NCI-H187 (cell line): ENCODE data around the gene IL17B.

ENCODE experiments used
- DNase-seq, 2 experiments: peaks; one replicate each; lab custom pipeline; 2025; lab: John Stamatoyannopoulos, UW

IL17B gene, protein sequence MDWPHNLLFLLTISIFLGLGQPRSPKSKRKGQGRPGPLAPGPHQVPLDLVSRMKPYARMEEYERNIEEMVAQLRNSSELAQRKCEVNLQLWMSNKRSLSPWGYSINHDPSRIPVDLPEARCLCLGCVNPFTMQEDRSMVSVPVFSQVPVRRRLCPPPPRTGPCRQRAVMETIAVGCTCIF

DNA sequence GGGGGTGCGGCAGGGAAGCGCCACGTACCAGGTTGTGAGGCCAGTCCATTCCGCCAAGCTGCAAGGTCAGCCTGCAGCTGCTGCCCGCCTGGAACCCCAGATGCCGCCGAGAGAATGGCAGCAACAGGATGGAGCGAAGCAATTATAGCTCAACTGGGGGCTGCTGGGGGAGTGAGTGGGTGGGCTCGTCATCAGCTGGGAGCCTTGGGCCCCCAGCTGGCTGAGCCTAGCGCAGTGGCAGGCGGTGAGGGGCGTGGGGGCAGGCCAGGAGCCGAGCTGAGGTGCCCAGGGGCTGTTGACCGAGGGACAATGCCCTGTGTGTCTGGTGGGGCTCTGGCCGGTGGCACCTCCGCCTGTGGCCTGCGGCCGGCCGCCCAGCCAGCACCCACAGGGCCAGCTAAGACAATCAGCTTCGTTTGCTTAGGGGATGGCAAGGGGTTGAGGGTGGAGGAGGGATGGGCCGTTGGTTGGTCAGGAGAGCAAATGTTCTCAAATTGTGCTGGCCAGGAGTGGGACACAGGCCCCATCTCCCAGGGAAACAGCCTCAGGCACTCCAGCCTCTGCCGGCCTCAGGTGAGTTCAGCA is at the start of gene IL17B:
TSS of gene IL17B (minus strand) at position 116 of the 585 bp plus-strand sequence. CDS start at position 49, 67 bp downstream.
- no peak for DNase-seq

- no peak for DNase-seq
Observed at GRCh38 chr5:149428032-149428431, 48.9 kb upstream of the IL17B start.

- no peak for DNase-seq
Observed at GRCh38 chr5:149427374-149427773, 48.3 kb upstream of the IL17B start.

GRCh38 chr5:149426931-149427330 is 47.8 kb upstream of the IL17B start:
- no peak for DNase-seq

- no peak for DNase-seq
Observed at GRCh38 chr5:149425729-149426128, 46.6 kb upstream of the IL17B start.

- DNase-seq: no peak
Observed at GRCh38 chr5:149424371-149425315, 45.6 kb upstream of the IL17B start.

DNA sequence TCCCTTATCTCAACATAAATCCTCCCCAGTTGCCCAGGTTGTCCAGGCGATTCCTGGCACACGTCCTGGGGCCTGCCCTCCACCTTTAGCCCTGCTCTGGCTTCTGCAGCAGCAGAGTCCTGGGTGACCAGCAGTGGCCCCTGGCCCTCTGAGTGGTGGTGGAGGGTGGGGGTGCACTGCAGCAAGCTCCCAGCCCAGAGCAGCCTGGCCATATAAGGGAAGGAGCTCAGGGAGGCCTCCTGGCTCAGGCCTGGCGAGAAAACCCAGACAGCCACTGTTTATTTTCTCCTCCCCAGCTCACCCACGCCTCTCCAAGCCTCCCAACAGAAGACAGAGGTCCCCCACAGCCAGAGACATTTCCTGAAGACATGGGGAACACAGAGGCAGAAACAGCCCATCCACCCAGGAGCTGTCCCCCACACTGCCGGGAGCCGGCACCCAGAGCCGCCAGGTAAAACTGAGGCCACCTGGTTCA is 44.7 kb upstream of the IL17B start:
- no peak for DNase-seq

DNA sequence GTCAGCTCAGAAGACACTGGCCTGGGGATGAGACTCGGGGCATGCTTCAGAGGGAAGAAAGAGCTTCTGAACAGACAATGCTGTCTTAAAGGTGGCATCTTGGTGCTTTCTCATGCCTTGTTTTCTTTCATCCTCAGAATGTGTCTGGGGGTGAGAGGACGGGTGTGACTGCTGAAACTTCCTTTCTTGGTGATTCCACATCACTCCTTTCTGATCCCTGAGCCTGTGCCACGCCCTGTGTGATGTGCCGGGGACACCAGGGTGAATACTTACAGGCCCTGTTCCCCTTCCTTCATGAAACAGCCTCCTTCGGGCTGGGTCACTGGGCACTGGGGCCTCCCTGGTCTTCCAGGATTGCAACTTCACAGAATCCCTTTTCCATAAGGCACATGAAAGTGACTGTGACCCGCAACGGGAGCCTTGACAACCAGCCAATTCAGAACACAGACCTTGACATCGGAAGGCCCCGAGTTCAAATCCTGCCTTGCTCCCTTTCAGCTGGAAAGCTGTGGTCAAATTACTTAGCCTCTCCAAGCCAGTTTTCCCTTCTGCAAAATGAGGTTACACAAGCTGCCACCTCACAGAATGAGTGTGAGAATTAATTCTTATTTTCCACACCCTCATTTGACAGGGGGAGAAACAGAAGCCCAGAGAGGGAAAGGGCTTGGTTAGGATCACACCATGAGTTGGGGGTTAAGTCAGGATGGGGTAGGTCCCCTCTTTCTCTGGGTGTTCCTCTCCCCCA is 44.1 kb upstream of the IL17B start:
- no peak for DNase-seq

GRCh38 chr5:149422366-149423048 is 43.4 kb upstream of the IL17B start:
- DNase-seq: no peak

- no peak for DNase-seq
Observed at GRCh38 chr5:149421834-149422233, 42.7 kb upstream of the IL17B start.

DNA sequence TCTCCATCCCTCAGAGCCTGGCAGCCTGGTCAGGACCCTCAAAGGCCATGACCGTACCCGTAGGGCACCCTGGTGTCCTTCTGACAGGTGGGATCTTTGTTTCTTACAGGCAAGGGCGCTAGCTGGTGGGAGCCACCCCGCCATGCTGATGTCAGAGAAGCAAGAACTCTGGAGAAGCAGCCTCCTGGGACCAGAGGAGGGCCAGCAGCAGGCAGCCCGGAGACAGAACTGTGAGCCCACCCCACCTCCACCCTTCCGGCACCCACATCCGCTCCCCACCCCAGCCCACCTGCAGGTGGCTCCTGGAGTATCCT is 42.2 kb upstream of the IL17B start:
- DNase-seq: no peak

- no peak for DNase-seq
Observed at GRCh38 chr5:149420545-149421371, 41.7 kb upstream of the IL17B start.

GRCh38 chr5:149419859-149420544 is 40.9 kb upstream of the IL17B start:
- DNase-seq: no peak

GRCh38 chr5:149419532-149419858 is 40.4 kb upstream of the IL17B start:
- DNase-seq: no peak

GRCh38 chr5:149418910-149419531 is 39.9 kb upstream of the IL17B start:
- DNase-seq: no peak

DNA sequence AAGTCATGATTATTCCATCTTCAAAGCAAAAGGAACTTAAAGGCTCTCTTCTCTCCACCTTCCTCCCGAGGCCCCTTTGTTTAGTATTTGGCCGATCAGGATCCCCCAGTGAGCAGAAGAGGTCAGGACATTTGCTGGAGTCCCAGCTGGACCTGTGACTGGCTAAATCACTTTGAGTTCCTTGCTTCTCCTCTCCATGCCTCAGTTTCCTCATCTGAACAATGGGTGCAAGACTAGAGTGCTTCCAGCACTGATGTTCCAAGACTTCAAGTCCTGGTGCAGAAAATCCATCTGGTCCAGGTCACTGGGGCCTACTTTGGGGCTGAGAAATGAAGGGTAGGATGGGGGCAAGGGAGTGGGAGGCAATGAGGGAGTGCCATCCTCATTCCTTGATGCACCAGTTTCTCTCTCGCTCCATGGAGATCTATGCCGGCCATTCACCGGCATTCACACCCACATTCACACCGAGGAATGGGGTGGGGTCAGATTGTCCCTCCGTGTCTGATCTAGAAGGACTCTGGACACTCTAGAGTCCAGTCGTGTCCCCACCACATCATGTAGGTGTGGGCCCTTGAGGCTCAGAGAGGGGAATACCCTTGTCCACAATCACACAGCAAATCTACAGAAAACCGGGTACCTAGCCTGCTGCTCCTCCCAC is 38.7 kb upstream of the IL17B start:
- DNase-seq: no peak

DNA sequence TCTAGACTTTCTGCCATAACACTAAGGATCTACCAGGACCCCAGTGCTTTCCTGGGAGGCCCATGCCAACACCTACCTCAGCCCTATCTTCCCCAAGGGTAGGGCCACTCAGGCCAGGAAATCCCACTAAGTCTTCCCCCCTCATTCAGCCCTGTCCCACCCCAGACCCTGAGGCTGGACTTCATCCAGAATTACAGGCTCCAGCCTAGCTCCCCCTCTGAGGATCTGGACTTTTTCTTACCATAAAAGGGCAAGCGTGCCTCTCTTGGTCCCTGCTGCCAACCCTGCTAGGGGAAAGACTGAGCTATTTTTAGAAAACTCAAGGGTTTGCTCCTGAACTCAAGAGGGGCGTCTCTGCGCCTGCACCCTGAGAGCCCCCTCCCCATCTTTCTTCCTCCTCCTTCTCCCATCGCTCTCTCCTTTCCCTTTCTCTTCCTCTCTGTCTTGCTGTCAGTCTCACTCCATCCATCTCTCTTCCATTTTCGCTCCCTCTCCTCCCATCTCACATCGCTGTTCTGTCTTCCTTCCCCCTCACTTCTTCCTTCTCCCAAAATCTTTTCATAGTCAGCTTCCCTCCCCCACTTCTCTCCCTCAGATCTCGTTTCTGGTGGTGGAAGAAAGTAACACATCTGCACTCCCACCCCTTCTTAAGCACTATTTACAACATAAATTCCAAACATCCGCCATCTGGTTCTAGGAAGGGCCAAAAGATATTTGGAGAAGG is 38.1 kb upstream of the IL17B start:
- DNase-seq: no peak

GRCh38 chr5:149415066-149415967 is 36.2 kb upstream of the IL17B start:
- no peak for DNase-seq
